Nephron progenitor cell (in vitro differentiated cells): Measurements from ENCODE around the gene DDX17.

Source experiments
- DNase-seq: peaks from one replicate; pipeline ENCODE4 v3.0.0; 2021
- H3K27ac Mint-ChIP-seq: 2 replicates; pipeline ENCODE4 v1.8.0; 2021; ENCODE audit warnings: mild to moderate bottlenecking, moderate library complexity, mixed read lengths
- H3K27me3 Mint-ChIP-seq: 2 replicates; pipeline ENCODE4 v1.8.0; 2021; ENCODE audit warnings: mild to moderate bottlenecking, low read depth, mixed read lengths; ENCODE audit not compliant: poor library complexity
- H3K36me3 Mint-ChIP-seq: 2 replicates; pipeline ENCODE4 v1.8.0; 2021; ENCODE audit warnings: low read depth, mixed read lengths
- H3K4me1 Mint-ChIP-seq: 2 replicates; pipeline ENCODE4 v1.8.0; 2021; ENCODE audit warnings: mixed read lengths
- H3K4me3 Mint-ChIP-seq: 2 replicates; pipeline ENCODE4 v1.8.0; 2021; ENCODE audit warnings: mild to moderate bottlenecking, moderate library complexity, mixed read lengths
- H3K9me3 Mint-ChIP-seq: 2 replicates; pipeline ENCODE4 v1.8.0; 2021; ENCODE audit warnings: mild to moderate bottlenecking, moderate library complexity, mixed read lengths
- TF ChIP-seq, protein P1 (sequence below): fragments of 200-600 bp; sonication (generic); IDR thresholded peaks from 2 replicates; pipeline ENCODE4 v1.5.0; 2021; ENCODE audit warnings: antibody characterized with exemption

The DDX17 gene

DNA sequence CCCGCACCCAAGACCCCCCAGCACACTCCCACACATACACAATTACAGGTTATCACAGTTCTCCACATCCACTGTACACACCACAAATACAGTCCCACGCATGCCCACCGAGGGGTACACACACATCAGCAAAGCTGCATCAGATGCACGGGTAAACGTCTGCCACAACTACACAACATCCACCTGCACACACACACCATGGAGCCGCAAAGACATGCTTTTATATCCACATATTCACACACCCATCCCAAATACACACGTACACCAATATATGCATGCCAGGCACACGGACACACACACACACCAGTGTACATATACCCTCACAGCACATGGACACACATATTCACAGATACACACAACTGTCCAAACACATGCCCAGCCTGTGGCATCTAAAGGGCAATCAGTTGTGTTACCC, 45.7 kb downstream of the DDX17 start:
- TF ChIP-seq, protein P1, sequence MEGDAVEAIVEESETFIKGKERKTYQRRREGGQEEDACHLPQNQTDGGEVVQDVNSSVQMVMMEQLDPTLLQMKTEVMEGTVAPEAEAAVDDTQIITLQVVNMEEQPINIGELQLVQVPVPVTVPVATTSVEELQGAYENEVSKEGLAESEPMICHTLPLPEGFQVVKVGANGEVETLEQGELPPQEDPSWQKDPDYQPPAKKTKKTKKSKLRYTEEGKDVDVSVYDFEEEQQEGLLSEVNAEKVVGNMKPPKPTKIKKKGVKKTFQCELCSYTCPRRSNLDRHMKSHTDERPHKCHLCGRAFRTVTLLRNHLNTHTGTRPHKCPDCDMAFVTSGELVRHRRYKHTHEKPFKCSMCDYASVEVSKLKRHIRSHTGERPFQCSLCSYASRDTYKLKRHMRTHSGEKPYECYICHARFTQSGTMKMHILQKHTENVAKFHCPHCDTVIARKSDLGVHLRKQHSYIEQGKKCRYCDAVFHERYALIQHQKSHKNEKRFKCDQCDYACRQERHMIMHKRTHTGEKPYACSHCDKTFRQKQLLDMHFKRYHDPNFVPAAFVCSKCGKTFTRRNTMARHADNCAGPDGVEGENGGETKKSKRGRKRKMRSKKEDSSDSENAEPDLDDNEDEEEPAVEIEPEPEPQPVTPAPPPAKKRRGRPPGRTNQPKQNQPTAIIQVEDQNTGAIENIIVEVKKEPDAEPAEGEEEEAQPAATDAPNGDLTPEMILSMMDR, result no peak
- H3K36me3 Mint-ChIP-seq, result no peaks in the 10 kb centered on the region
- H3K9me3 Mint-ChIP-seq, result no peaks in the 10 kb centered on the region
- peaks cover 26% of the 10 kb centered on the region for H3K27me3 Mint-ChIP-seq
- H3K27ac Mint-ChIP-seq, result peak overlapping the region; percentile 43
- peak overlapping the region; percentile 1 for H3K4me3 Mint-ChIP-seq
- H3K4me1 Mint-ChIP-seq, result peaks cover 77% of the 10 kb centered on the region
- no peak for DNase-seq

DNA sequence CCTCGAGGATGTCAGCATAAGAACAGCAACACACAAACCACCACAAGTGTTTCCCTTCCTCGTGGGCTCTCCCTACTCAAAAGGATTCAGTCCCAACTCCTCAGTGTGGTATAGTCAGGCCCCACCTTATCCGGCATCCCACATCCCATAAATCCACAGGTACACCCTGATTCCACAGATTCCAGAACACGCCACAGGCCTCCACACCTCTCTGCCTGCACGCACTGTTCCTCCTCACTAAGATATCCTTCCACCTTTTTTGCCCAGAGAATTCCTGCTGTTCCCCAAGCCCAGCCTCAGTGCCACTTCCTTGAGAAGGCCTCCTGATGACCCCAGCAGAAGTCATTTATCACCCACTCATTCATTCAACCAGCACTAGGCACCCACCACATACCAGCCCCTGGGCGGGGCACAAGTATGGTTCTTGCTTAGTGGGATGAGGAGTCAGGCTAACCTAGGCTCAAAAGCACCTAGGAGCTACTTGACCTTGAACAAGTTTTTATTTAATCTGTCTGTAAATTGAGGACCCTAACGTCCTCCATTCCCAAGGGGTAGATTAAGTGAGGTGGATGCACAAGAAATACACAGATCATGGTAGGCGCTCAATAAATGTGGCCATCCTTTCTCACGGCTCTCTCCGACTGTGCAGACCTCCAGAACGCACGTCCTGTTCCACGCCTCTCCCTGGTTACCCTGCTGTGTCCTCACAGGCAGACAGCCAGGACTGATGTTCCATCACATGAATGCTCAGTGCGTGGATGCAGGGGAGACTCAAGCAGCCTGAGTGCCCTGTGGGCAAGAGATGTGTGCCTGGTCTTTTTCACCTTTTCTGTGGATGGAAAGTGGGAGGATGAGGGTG, 49.0 kb downstream of the DDX17 start:
- DNase-seq, result no peak
- TF ChIP-seq, protein P1, result no peak
- H3K27me3 Mint-ChIP-seq, result peaks cover 52% of the 10 kb centered on the region
- peak overlapping the region; percentile 78 for H3K27ac Mint-ChIP-seq
- peak overlapping the region; percentile 75 for H3K4me3 Mint-ChIP-seq
- peaks cover 73% of the 10 kb centered on the region for H3K4me1 Mint-ChIP-seq
- H3K9me3 Mint-ChIP-seq, result no peaks in the 10 kb centered on the region
- no peaks in the 10 kb centered on the region for H3K36me3 Mint-ChIP-seq

DNA sequence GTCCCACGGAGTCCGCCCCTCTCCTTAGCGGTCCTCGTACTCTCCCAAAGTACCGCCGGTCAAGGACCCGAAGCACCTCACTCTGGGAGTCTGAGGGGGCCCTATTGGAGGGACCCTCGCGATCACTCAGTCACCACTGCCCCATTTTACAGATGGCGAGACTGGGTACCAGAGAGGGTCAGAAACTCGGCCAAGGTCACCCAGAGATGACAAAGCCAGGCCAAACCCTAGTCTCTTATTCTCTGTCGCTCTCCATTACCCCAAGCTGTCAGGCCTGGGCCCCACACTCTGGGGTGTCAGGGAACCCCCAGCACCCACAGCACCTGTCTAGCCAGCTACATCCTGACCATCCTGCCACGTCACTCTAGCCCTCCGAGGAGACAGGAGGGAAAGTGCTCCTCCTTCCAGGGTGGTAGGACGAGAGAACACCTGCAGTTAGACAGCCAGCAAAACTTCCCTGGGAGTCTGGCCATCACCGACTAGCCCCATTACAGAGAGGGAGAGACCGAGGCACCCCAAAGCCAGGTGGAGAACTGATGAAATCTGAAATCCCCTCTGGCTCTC, 49.8 kb downstream of the DDX17 start:
- no peak overlapping the region for H3K27ac Mint-ChIP-seq
- H3K36me3 Mint-ChIP-seq, result no peaks in the 10 kb centered on the region
- H3K27me3 Mint-ChIP-seq, result peaks cover 56% of the 10 kb centered on the region
- TF ChIP-seq, protein P1, result no peak
- peak overlapping the region; percentile 75 for H3K4me3 Mint-ChIP-seq
- H3K9me3 Mint-ChIP-seq, result no peaks in the 10 kb centered on the region
- DNase-seq, result no peak
- peaks cover 66% of the 10 kb centered on the region for H3K4me1 Mint-ChIP-seq

DNA sequence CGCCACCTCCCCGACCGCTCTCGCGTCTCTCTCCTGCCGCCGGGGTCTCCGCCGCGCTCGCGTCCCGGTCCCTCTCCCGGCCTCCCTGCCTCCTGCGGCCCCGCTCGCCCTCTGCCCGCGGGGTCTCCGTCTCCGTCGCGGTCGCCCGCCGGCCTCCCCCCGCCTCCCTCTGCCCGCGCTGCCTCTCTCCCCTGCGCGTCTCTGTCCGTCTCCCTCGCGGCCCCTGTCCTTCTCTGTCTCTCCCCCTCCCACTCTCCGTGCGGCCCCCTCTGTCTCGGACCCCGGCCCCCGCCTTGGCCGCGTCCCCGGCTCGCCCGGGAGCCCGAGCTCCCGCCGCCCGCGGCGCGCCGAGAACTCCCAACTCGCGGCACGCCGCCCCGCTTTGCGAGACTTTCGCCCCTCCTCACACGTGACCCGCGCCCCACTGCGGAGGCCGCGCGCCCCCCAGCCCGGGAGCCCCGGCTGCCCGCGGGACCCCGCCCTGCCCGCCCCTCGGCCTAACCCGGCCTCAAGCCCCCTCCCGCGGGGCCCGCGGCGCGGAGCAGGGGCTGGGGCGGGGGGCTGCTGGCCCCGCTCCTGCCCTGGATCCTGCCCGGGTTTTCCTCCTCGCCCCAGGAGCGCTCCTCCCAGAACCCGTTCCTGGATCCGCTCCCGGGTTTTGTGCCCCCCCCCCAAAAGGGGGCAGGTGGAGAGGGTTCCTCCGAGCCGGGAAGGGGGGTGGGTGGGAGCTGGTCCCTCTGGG, 50.4 kb downstream of the DDX17 start:
- Mint-ChIP-seq H3K4me3 (peak overlapping the region; percentile 75), H3K9me3 (no peaks in the 10 kb centered on the region), H3K36me3 (no peaks in the 10 kb centered on the region), H3K4me1 (peaks cover 59% of the 10 kb centered on the region), H3K27ac (no peak overlapping the region), H3K27me3 (peaks cover 60% of the 10 kb centered on the region)
- TF ChIP-seq, protein P1, result no peak
- DNase-seq, result peak; percentile 86

DNA sequence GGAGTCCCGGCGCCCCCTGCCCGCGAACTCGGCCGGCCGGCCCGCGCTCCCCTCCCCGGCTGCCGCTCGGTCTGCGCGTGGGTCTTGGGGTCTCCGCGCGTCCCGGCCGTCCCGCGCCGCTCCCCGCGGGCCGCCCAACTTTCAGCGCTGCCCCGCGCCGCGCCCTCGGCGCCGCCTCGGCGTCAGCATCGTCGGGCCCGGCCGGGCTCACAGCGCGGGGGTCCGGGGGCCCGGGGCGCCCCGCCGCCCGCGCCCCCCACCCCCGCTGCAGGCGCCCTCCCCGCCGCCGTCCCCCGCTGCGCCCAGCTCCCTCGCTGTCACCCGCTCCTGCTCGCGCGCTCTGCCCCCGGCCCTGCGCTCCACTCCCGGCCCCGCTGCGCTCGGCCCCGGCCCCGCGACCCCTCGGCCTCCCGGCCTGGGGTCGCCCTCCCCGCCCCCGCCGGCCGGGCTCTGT, 51.0 kb downstream of the DDX17 start, which contains the start of gene KCNJ4:
KCNJ4 (minus strand) TSS at position 124 of the 454 bp plus-strand sequence. CDS start 27,067 bp downstream, outside the sequence.
- peaks cover 60% of the 10 kb centered on the region for H3K27me3 Mint-ChIP-seq
- H3K27ac Mint-ChIP-seq, result no peak within 1 kb of the TSS
- H3K4me1 Mint-ChIP-seq, result peaks cover 53% of the 10 kb centered on the region
- no peaks in the 10 kb centered on the region for H3K36me3 Mint-ChIP-seq
- H3K9me3 Mint-ChIP-seq, result no peaks in the 10 kb centered on the region
- no peak for DNase-seq
- H3K4me3 Mint-ChIP-seq, result peak within 1 kb of the TSS; percentile 81
- TF ChIP-seq, protein P1, result no peak
